ENCODE results near the gene CNOT6. TPM values are rescaled to one million over a fixed set of nuclear protein-coding genes. Genes with fewer than 3 reads are reported as not detected.

CNOT6 gene
- total and polyA plus RNA-seq, 10 of the 15 experiments (the other 5 are each of a cell fraction or from before 2014, with no cell fraction given) = 3.8 to 22.1 (median 12.1) TPM

DNA sequence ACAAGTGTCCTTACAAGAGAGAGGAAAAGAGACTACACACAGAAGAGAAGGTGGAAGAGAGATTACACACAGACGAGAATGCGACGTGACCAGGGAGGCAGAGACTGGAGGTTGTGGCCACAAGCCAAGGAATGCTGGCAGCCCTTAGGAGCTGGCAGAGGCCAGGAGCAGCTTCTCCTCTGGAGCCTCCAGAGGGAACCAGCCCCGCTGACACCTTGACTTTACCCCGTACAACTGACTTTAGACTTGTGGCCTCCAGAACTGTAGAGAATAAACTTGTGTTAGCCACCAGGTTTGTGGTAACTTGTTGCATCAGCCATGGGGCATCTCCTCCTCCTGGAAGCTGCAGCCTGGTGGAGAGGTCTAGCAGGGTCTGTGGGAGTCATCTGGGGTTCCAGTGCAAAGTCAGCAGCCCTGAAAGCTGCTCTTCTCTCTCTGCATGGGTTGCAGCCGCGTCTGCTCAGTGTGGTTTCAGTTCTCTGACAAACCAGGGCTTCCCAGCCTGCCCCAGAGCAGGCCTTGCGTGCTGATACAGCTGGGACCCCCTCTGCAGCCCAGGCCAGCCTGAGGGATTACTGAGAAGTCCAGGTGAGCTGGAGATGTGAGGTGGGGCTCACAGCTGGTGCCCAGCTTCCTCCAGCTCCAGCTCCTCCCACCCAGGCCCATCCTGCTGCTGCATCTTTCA lies 30.8 kb upstream of the CNOT6 start:
- intact Hi-C loops (cut with micrococcal nuclease; ENCODE audit: unreplicated experiment) (no loop called here), in situ Hi-C loops (cut with MboI) (no loop called here)
- DNase-seq (ENCODE audit: low read depth, low spot score) (no peak), FAIRE-seq (no peak), ATAC-seq (no peak)
- Histone ChIP-seq H3K4me3 (no peak overlapping the region), H3K27me3 (replicated peaks in 1 of 2; ENCODE audit: control insufficient read depth in 2 of 2, insufficient read depth in 2 of 2, low read length in 1 of 2) (no peaks in the 10 kb centered on the region), H2AFZ (ENCODE audit: control insufficient read depth, low read depth, low read length) (no peak overlapping the region), H4K20me1 (ENCODE audit: control insufficient read depth, insufficient read depth) (no peaks in the 10 kb centered on the region), H3K9ac (ENCODE audit: control insufficient read depth, insufficient read depth, low read length) (no peak overlapping the region), H3K27ac (ENCODE audit: control insufficient read depth, insufficient read depth) (no peak overlapping the region), H3K36me3 (ENCODE audit: control insufficient read depth in 2 of 2, insufficient read depth in 2 of 2, low read length in 1 of 2) (no peaks in the 10 kb centered on the region), H3K4me1 (ENCODE audit: control insufficient read depth, insufficient read depth, low read length) (no peaks in the 10 kb centered on the region), H3K79me2 (ENCODE audit: control insufficient read depth, insufficient read depth, low read length) (no peaks in the 10 kb centered on the region), H3K9me3 (replicated peaks; ENCODE audit: control insufficient read depth, insufficient read depth, low read length) (no peaks in the 10 kb centered on the region; the same call in 2 of the 3 replicates), H3K4me2 (ENCODE audit: control insufficient read depth, insufficient read depth) (no peak overlapping the region)
- ChIA-PET POLR2A (no interaction called here), RAD21 (ENCODE audit: unreplicated experiment) (no interaction called here), CTCF (interaction anchor here (0.8 to 1.9 kb wide), 4 partner anchors 10 to 169 kb away, joined by 3 to 6 read pairs (median 4); no protein-coding TSS in a partner anchor), SMC1A (ENCODE audit: uncharacterized antibody, unreplicated experiment) (no interaction called here)
- no TSS peak for BruUV-seq (replicated peaks)
- TF ChIP-seq RAD51 (IDR thresholded peaks at IDR 0.05) (no peak), SREBF1 (IDR thresholded peaks at IDR 0.05; ENCODE audit: low read length) (no peak), ZZZ3 (IDR thresholded peaks at IDR 0.05; ENCODE audit: control insufficient read depth, insufficient read length, low read depth) (no peak), ZNF687 (IDR thresholded peaks at IDR 0.05) (no peak), MEF2B (IDR thresholded peaks at IDR 0.05; ENCODE audit: partially characterized antibody, poor library complexity, severe bottlenecking) (no peak), WRNIP1 (IDR thresholded peaks at IDR 0.05; ENCODE audit: borderline replicate concordance, low read depth, low read length) (no peak), SP1 (IDR thresholded peaks at IDR 0.05; ENCODE audit: low read depth, low read length) (no peak), TAF1 (IDR thresholded peaks at IDR 0.05; ENCODE audit: borderline replicate concordance, low read depth, low read length) (no peak), TBL1XR1 (IDR thresholded peaks at IDR 0.05; ENCODE audit: low read depth, low read length) (no peak), BRCA1 (IDR thresholded peaks at IDR 0.05; ENCODE audit: low read depth, low read length) (no peak), PAX5 (IDR thresholded peaks at IDR 0.05; ENCODE audit: borderline replicate concordance, low read depth, low read length) (no peak), BHLHE40 (IDR thresholded peaks at IDR 0.05; ENCODE audit: borderline replicate concordance in 1 of 2, low read depth in 2 of 2, low read length in 1 of 2) (no peak), NRF1 (conservative IDR thresholded peaks at IDR 0.05; ENCODE audit: low read depth, low read length) (no peak), ATF7 (IDR thresholded peaks at IDR 0.05; ENCODE audit: low read depth) (no peak), MYC (IDR thresholded peaks at IDR 0.05; ENCODE audit: insufficient read depth, insufficient read length, insufficient replicate concordance, low read length, severe bottlenecking) (no peak)
- TF ChIP-seq, protein P1, sequence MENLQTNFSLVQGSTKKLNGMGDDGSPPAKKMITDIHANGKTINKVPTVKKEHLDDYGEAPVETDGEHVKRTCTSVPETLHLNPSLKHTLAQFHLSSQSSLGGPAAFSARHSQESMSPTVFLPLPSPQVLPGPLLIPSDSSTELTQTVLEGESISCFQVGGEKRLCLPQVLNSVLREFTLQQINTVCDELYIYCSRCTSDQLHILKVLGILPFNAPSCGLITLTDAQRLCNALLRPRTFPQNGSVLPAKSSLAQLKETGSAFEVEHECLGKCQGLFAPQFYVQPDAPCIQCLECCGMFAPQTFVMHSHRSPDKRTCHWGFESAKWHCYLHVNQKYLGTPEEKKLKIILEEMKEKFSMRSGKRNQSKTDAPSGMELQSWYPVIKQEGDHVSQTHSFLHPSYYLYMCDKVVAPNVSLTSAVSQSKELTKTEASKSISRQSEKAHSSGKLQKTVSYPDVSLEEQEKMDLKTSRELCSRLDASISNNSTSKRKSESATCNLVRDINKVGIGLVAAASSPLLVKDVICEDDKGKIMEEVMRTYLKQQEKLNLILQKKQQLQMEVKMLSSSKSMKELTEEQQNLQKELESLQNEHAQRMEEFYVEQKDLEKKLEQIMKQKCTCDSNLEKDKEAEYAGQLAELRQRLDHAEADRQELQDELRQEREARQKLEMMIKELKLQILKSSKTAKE (IDR thresholded peaks at IDR 0.05; ENCODE audit: low read depth, poor library complexity, severe bottlenecking) = no peak
- WGBS (ENCODE audit: insufficient coverage, insufficient replicate concordance, low lambda C conversion rate, missing lambda C conversion rate) = 57% methylated on average over 8 of the region's 8 CpGs

Measured in GM12878 (cell line).